ENCODE data around the gene ARL15.
"Not testable (repeated sequence)": the region's sequence is repeated elsewhere in the genome, so short reads cannot be mapped to it uniquely, and the experiment has no call there.

Gene ARL15

GRCh38 chr5:54090495-54091120 is 219.8 kb downstream of the ARL15 start:
- DNase-seq (no peak), ATAC-seq (no peak)

GRCh38 chr5:54088081-54088480 is 222.3 kb downstream of the ARL15 start:
- DNase-seq (no peak), ATAC-seq (no peak)

DNA sequence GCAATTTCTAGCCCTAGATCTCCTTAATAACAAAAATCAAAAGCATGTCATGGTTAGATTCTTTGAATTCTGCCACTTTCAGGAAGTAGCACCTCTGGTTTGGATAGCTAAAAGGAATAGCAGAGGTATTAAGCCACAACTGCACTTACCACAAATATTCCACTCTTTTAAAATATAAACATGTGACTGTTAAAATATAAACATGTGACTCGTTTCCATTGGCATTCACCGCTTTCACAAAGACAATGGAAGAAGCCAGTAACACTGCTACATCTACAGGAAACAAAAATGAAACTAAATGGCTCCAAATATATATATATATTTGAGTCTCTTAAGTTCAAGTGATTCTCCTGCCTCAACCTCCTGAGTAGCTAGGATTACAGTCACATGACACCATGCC is 222.9 kb downstream of the ARL15 start:
- ATAC-seq = no peak

DNA sequence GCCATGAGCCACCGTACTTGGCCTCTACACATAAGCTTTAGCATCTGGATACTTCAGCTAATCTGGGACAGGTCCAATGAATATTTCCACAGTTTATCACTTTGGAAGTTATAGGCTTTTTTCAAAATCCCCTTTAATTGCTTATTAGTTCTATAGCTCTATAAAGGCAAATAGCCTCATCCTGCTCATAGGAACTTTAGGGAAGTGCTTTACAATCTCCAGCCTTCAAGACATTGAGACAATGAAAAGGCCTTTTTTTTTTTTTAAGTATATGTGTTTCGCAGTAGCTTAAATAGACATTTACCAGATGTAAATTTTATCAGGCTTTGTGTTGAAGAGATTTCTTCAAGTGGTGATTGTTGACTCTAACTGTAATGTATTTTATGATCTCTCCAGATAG is 224.2 kb downstream of the ARL15 start:
- ATAC-seq (no peak), DNase-seq (no peak)

More for the DNA sequence above, 222.9 kb downstream of the ARL15 start:
- no peak for DNase-seq

DNA sequence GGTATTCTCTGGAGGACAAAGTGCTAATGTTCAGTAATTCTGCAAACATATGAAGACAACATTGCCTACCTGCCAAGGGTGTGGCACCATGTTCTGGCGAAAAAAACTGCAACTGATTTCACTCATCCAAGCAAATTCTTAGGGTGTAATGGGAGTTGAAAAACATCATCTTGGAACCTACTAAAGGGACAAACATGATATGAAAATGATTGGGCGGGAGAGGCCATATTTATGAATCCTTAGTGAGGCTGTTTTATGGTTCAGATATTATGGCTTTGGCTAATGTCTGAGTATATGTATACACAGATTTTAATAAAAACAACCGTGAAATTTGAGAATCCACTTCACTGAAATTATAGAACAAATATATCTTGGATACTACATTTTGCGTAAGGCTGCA is 225.7 kb downstream of the ARL15 start:
- no peak for ATAC-seq
- no peak for DNase-seq

GRCh38 chr5:54083851-54084250 is 226.5 kb downstream of the ARL15 start:
- no peak for ATAC-seq
- no peak for DNase-seq

DNA sequence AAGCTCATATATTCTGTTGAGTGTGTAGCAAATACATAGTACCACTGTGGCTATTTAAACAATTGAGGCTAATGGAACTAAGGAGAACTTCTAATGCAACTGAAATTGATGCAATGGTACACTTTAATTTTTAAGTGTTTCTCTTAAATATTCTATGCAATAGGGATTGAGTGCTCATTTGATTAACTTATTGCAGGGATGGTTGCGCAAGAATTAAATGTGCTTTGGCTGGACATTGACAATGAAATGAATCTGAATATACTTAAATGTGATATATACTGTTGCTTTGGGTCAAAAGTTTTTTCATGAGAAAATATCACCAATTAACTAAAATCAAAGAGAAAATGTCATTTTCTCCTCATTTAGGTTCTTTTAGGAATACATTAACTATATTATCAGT is 227.1 kb downstream of the ARL15 start:
- no peak for ATAC-seq
- no peak for DNase-seq

DNA sequence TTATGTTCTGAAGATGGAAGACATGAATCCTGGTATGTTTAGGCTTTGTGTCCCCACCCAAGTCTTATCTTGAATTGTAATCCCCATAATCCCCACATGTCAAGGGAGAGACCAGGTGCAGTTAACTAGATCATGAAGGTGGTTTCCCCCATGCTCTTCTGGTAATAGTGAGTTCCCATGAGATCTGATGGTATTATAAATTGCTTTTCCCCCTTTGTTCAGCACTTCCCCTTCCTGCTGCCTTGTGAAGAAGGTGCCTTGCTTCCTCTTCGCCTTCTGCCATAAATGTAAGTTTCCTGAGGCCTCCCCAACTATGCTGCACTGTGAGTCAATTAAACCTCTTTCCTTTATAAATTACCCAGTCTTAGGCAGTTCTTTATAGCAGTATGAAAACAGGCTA is 229.0 kb downstream of the ARL15 start:
- no peak for ATAC-seq
- no peak for DNase-seq

GRCh38 chr5:54080831-54081230 is 229.5 kb downstream of the ARL15 start:
- DNase-seq = no peak
- ATAC-seq = no peak

- no peak for DNase-seq
Measured at GRCh38 chr5:54073735-54074134, 236.6 kb downstream of the ARL15 start.

DNA sequence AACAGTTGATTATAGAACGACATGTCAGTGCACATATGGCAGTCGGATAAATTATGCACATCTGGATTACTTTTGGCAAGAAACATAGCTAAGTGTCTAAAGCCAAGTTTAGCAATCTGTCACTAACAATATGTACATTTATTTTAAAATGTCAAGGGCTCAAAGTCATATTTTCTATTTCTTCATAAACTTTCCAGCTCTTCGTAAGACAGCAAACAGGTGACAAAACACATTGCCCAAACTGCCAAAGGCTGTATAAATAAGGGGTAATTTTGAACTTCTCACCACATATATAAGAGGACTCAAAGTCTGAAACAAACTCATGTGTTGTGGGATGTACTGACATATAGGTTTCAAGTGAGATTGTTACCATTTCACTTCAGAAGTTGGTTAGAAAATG is 237.2 kb downstream of the ARL15 start:
- ATAC-seq (no peak), DNase-seq (no peak)

More at GRCh38 chr5:54073735-54074134, 236.6 kb downstream of the ARL15 start:
- no peak for ATAC-seq

- ATAC-seq (no peak), DNase-seq (no peak)
Measured at GRCh38 chr5:54066433-54066832, 243.9 kb downstream of the ARL15 start.

DNA sequence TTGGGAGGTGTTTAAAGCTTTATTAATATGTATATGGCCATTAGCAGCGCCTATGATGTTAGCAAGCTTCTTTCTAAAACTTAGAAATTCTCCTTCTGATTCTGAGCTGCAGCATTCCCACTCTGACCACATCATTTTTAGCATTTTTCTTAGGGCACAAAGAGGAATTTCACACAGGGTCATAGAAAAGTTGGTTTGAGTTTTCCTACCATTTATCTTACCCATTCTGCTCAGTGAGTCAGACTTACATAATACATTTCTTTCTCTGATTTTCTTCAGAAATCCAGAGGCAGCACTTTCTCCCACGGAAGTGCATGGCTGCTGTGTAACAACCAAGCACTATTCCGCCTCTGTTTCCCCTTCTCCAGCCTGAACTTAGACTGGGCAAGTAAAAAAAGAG is 246.6 kb downstream of the ARL15 start:
- ATAC-seq (no peak), DNase-seq (no peak)

- DNase-seq = no peak
Measured at GRCh38 chr5:54062958-54063357, 247.4 kb downstream of the ARL15 start.

DNA sequence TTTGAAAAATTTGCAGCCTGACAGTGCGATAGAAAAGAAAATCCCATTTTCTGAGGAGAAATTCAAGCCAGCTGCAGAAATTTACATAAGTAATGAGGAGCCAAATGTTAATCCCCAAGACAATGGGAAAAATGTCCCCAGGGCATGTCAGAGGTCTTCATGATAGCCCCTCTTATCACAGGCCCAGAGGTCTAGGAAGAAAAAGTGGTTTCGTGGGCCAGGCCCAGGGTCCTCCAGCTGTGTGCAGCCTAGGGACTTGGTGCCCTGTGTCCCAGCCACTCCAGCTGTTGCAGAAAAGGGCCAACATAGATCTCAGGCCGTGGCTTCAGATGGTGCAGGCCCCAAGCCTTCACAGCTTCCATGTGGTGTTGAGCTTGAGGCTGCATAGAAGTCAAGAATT is 249.5 kb downstream of the ARL15 start:
- ATAC-seq, DNase-seq: not testable (repeated sequence)

More at GRCh38 chr5:54062958-54063357, 247.4 kb downstream of the ARL15 start:
- no peak for ATAC-seq

DNA sequence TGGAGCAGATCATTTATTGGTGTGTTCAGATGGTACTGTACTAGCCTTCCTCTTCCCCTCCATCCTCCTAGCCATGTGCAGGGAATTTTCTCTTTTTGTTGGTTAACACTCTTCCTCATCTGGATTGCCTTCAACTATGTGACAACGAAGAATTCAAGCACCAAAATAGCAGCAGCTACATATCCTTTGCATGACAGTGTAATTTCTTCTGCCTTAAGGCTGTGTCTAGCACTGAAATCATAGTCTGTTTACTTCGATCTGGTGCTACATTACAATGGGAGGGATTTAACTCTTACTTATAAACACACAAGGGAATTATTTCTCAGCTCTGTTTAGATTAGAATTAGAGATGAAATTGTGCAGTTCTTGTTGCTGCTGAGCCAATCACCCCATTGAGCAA is 260.4 kb downstream of the ARL15 start:
- DNase-seq (no peak), ATAC-seq (no peak)

DNA sequence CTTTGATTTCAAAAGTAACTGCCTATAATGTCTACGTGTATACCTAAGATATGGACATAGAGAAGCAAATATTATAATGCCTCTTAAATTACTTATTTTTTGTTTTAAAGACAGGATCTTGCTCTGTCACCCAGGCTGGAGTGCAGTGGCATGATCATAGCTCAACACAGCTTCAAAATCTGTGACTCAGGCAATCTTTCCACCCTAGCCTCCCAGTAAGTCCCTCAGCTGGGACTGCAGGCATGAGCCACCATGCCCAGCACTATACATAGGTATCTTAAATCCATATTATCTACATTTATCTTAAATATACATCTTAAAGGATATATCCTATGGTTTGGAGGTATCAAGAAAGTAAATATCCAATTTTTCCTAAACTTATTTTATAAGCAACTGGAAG is 261.2 kb downstream of the ARL15 start:
- DNase-seq (no peak), ATAC-seq (no peak)

DNA sequence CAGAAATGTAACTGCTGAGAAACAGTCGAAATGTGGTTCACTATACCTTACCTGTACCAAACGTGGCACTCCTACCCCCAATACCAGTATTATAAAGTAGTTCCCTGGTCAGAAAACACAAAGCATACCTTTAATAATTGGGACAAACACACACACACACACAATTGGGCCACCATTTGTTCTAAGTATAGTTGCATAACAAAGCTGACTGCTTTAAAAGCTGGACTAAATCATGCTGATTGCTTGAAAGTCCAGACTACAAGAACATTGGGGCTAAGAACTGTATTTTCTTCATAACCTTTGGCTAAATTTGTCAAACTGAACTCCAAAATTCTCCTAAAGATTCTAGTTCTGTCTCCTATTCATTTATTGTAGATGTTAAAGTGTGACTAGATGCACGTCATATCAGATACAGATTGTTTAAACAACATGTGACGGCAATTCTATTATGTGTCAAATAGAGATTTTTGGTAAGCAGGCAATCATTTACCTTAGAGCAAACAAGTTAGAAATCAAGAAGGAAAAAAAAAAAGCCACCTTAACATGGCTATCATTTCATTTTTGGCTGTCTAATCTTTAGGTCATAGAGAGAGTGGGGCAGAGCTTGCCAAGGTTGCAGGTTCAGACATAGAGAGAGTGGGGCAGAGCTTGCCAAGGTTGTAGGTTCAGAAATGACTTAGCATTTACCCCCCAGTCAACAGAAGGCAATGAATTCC is 265.1 kb downstream of the ARL15 start:
- ATAC-seq (no peak), DNase-seq (no peak)

- not testable (repeated sequence) for ATAC-seq, DNase-seq
Measured at GRCh38 chr5:54044276-54044675, 266.1 kb downstream of the ARL15 start.

- no peak for ATAC-seq
Measured at GRCh38 chr5:54040804-54041203, 269.6 kb downstream of the ARL15 start.

GRCh38 chr5:54040018-54040417 is 270.4 kb downstream of the ARL15 start:
- no peak for ATAC-seq
- DNase-seq = no peak

More at GRCh38 chr5:54040804-54041203, 269.6 kb downstream of the ARL15 start:
- no peak for DNase-seq

DNA sequence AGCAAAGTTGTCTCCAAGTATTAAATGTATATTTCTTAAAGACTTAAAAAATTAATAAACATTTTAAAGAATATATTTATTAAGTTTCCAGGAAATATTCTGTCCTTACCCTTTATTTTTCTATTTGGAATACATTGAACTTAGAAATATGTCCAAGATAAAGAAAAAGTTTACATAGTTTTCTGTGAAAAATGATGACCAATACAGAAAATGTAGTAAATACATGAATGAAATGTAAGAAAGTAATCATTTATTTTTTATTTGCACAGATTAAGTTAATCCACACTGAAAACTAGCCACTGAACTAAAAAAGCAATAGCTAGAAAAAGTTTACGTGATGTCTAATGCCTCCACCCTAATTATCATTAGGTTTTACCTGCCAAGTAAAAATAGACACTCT is 273.2 kb downstream of the ARL15 start:
- no peak for ATAC-seq
- DNase-seq = no peak

DNA sequence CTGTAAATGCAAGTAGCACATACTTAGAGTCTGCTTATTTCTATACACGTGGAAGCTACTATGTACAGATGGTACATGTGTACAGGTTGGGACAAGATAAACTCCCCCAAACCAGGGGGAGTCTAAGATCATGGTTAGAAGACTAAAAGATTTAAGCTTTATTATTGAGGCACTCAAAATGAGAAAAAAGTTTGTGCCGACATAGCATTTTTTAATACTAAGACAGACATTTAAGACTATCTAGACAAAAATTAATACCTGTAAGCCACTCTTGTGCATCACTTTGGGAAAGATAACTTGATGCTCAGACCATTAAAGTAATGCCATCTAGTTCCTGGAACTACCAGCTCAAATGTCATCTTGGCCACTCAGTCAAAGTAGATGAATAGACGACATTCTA is 279.4 kb downstream of the ARL15 start:
- ATAC-seq (no peak), DNase-seq (no peak)

- ATAC-seq (no peak), DNase-seq (no peak)
Measured at GRCh38 chr5:54024466-54024865, 285.9 kb downstream of the ARL15 start.
